Nephron progenitor cell (in vitro differentiated cells): ENCODE data around the gene CHMP1A.
"Not testable (repeated sequence)": the region's sequence is repeated elsewhere in the genome, so short reads cannot be mapped to it uniquely, and the experiment has no call there.

Experiments
- DNase-seq: peaks from one replicate; pipeline ENCODE4 v3.0.0; 2021
- H3K27ac Mint-ChIP-seq: 2 replicates; pipeline ENCODE4 v1.8.0; 2021; ENCODE audit warnings: mild to moderate bottlenecking, moderate library complexity, mixed read lengths
- H3K27me3 Mint-ChIP-seq: 2 replicates; pipeline ENCODE4 v1.8.0; 2021; ENCODE audit warnings: mild to moderate bottlenecking, low read depth, mixed read lengths; ENCODE audit not compliant: poor library complexity
- H3K36me3 Mint-ChIP-seq: 2 replicates; pipeline ENCODE4 v1.8.0; 2021; ENCODE audit warnings: low read depth, mixed read lengths
- H3K4me1 Mint-ChIP-seq: 2 replicates; pipeline ENCODE4 v1.8.0; 2021; ENCODE audit warnings: mixed read lengths
- H3K4me3 Mint-ChIP-seq: 2 replicates; pipeline ENCODE4 v1.8.0; 2021; ENCODE audit warnings: mild to moderate bottlenecking, moderate library complexity, mixed read lengths
- H3K9me3 Mint-ChIP-seq: 2 replicates; pipeline ENCODE4 v1.8.0; 2021; ENCODE audit warnings: mild to moderate bottlenecking, moderate library complexity, mixed read lengths
- CTCF ChIP-seq: fragments of 200-600 bp; sonication (generic); IDR thresholded peaks from 2 replicates; pipeline ENCODE4 v1.5.0; 2021; ENCODE audit warnings: antibody characterized with exemption

CHMP1A gene

GRCh38 chr16:89691986-89692569 is 34.6 kb upstream of the CHMP1A start:
- Mint-ChIP-seq H3K4me1 (peaks cover 32% of the 10 kb centered on the region), H3K9me3 (no peaks in the 10 kb centered on the region), H3K4me3 (no peak overlapping the region), H3K27me3 (no peaks in the 10 kb centered on the region), H3K27ac (no peak overlapping the region), H3K36me3 (peaks cover 29% of the 10 kb centered on the region)
- DNase-seq, result no peak
- TF ChIP-seq CTCF, result no peak

GRCh38 chr16:89691231-89691985 is 33.9 kb upstream of the CHMP1A start:
- no peak for TF ChIP-seq CTCF
- Mint-ChIP-seq H3K9me3 (peaks cover under 1% of the 10 kb centered on the region), H3K27me3 (no peaks in the 10 kb centered on the region), H3K27ac (no peak overlapping the region), H3K4me3 (no peak overlapping the region), H3K4me1 (peaks cover 32% of the 10 kb centered on the region), H3K36me3 (peaks cover 31% of the 10 kb centered on the region)
- no peak for DNase-seq

- H3K27ac Mint-ChIP-seq, result no peak overlapping the region
- DNase-seq, result no peak
- H3K4me1 Mint-ChIP-seq, result peaks cover 23% of the 10 kb centered on the region
- H3K9me3 Mint-ChIP-seq, result peaks cover 9% of the 10 kb centered on the region
- no peak for TF ChIP-seq CTCF
- H3K27me3 Mint-ChIP-seq, result no peaks in the 10 kb centered on the region
- peaks cover 40% of the 10 kb centered on the region for H3K36me3 Mint-ChIP-seq
- H3K4me3 Mint-ChIP-seq, result no peak overlapping the region
Measured at GRCh38 chr16:89690392-89690901, 32.9 kb upstream of the CHMP1A start.

GRCh38 chr16:89689621-89690020 is 32.1 kb upstream of the CHMP1A start:
- not testable (repeated sequence) for H3K27ac Mint-ChIP-seq, H3K27me3 Mint-ChIP-seq, DNase-seq, H3K4me3 Mint-ChIP-seq
- Mint-ChIP-seq H3K9me3 (peaks cover 15% of the 10 kb centered on the region), H3K36me3 (peaks cover 49% of the 10 kb centered on the region), H3K4me1 (peaks cover 16% of the 10 kb centered on the region)

GRCh38 chr16:89689142-89689541 is 31.6 kb upstream of the CHMP1A start:
- Mint-ChIP-seq H3K36me3 (peaks cover 53% of the 10 kb centered on the region), H3K9me3 (peaks cover 19% of the 10 kb centered on the region), H3K27ac (no peak overlapping the region), H3K4me3 (no peak overlapping the region), H3K4me1 (peaks cover 16% of the 10 kb centered on the region), H3K27me3 (no peaks in the 10 kb centered on the region)
- DNase-seq, result no peak
- no peak for TF ChIP-seq CTCF

- H3K36me3 Mint-ChIP-seq, result peaks cover 57% of the 10 kb centered on the region
- H3K27ac Mint-ChIP-seq, result no peak overlapping the region
- no peak for DNase-seq
- peaks cover 27% of the 10 kb centered on the region for H3K9me3 Mint-ChIP-seq
- H3K27me3 Mint-ChIP-seq, result no peaks in the 10 kb centered on the region
- TF ChIP-seq CTCF, result no peak
- H3K4me3 Mint-ChIP-seq, result peak overlapping the region; percentile 85
- H3K4me1 Mint-ChIP-seq, result peaks cover 11% of the 10 kb centered on the region
Measured at GRCh38 chr16:89688395-89688794, 30.9 kb upstream of the CHMP1A start.
